HepG2 (cell line): ENCODE data around the gene LRRC19. TPM values are rescaled to one million over a fixed set of nuclear protein-coding genes. Genes with fewer than 3 reads are reported as not detected.

Source experiments
- ATAC-seq: fragments of 200-7000 bp; cut with Tn5 transposase; 3 replicates; pipeline ENCODE4 v1.9.1; 2020; ENCODE audit warnings: mild to moderate bottlenecking, moderate library complexity
- BruUV-seq: library from RNA; stranded (reverse); fragments of 400-500 nt; replicated peaks from 2 replicates; lab custom pipeline; 2021; lab: Mats Ljungman, UMichigan
- CTCF ChIA-PET: fragments of 300-600 bp; formaldehyde crosslinking; extraction: SDS; loops from one replicate; lab custom pipeline; 2021; ENCODE audit warnings: low total read pairs, inconsistent platforms, low intra/inter-chr PET ratio; lab: Yijun Ruan, JAX
- POLR2A ChIA-PET: fragments of 350-600 bp; sonication (Branson Sonifier 250); formaldehyde crosslinking; loops from one replicate; lab custom pipeline; 2020; ENCODE audit warnings: antibody characterized with exemption, inconsistent platforms; lab: Yijun Ruan, JAX
- DNase-seq: peaks from one replicate; pipeline ENCODE4 v3.0.0-alpha.2; 2015; ENCODE audit warnings: low spot score
- FAIRE-seq: peaks from 3 replicates; lab custom pipeline; 2011; peaks lifted over from hg19 to GRCh38; lab: Jason Lieb, UNC
- H2AFZ ChIP-seq: one replicate; pipeline ENCODE4 v1.6.1; 2011; ENCODE audit warnings: low read length, inconsistent platforms
- H3K27ac ChIP-seq: fragments of 300-600 bp; 3 replicates; pipeline ENCODE4 v1.8.0; 2011; ENCODE audit warnings: mixed run types, mild to moderate bottlenecking, mixed read lengths, low read length, inconsistent platforms; ENCODE audit not compliant: insufficient read depth; ENCODE audit errors: extremely low read length
- H3K27me3 ChIP-seq, 2 experiments: fragments of 200-600 bp in 1 of 2; 2 replicates in 1 of 2; 3 replicates in 1 of 2; pipeline versions ENCODE4 v1.6.0 to v1.8.0; 2011; ENCODE audit warnings: low read length in 2 of 2, mild to moderate bottlenecking in 2 of 2, moderate library complexity in 2 of 2, inconsistent platforms in 1 of 2; ENCODE audit not compliant: insufficient read depth in 2 of 2, control insufficient read depth in 1 of 2
- H3K36me3 ChIP-seq, 2 experiments: fragments of 200-600 bp in 1 of 2; replicated peaks in 1 of 2; 2 replicates in 1 of 2; 3 replicates in 1 of 2; pipeline versions ENCODE4 v1.5.1 to v1.8.0; 2011; ENCODE audit warnings: low read length in 2 of 2, inconsistent platforms in 1 of 2; ENCODE audit not compliant: insufficient read depth in 2 of 2, control insufficient read depth in 1 of 2
- H3K4me1 ChIP-seq: 2 replicates; pipeline ENCODE4 v1.5.1; 2012; ENCODE audit warnings: low read length, inconsistent platforms; ENCODE audit not compliant: insufficient read depth
- H3K4me2 ChIP-seq: 2 replicates; pipeline ENCODE4 v1.6.0; 2011; ENCODE audit warnings: low read depth, low read length, inconsistent platforms
- H3K4me3 ChIP-seq, 3 experiments: fragments of 200-600 bp in 1 of 3; sonication (generic), shearing (Covaris generic) in 1 of 3; replicated peaks in 1 of 3; 2 replicates each; pipeline ENCODE4 v1.5.1; 2011 to 2016; ENCODE audit warnings: low read length in 3 of 3, inconsistent platforms in 2 of 3, low read depth in 2 of 3, mild to moderate bottlenecking in 2 of 3, control low read depth in 1 of 3, mixed read lengths in 1 of 3; ENCODE audit not compliant: insufficient read depth in 1 of 3
- H3K79me2 ChIP-seq: one replicate; pipeline ENCODE4 v1.6.1; 2011; ENCODE audit warnings: low read length, inconsistent platforms; ENCODE audit not compliant: insufficient read depth
- H3K9ac ChIP-seq: 2 replicates; pipeline ENCODE4 v1.6.0; 2011; ENCODE audit warnings: mild to moderate bottlenecking, low read depth, low read length, inconsistent platforms; ENCODE audit not compliant: insufficient read depth
- H3K9me3 ChIP-seq: 2 replicates; pipeline ENCODE4 v1.5.1; 2012; ENCODE audit warnings: mild to moderate bottlenecking, low read length
- H4K20me1 ChIP-seq: 2 replicates; pipeline ENCODE4 v1.6.0; 2011; ENCODE audit warnings: inconsistent platforms, mild to moderate bottlenecking, low read length, moderate library complexity; ENCODE audit not compliant: insufficient read depth
- ASH2L ChIP-seq: fragments of 300-600, 200-600 bp; sonication (generic); IDR thresholded peaks from 2 replicates; pipeline ENCODE4 v1.7.0; 2017; ENCODE audit warnings: low read depth, mild to moderate bottlenecking, moderate library complexity, mixed read lengths, low read length; ENCODE audit not compliant: insufficient read length
- FOXP1 ChIP-seq, 2 experiments: fragments of 450-650 bp in 1 of 2; IDR thresholded peaks; 2 replicates each; pipeline ENCODE4 v1.6.1; 2017 to 2018; ENCODE audit warnings: antibody characterized with exemption in 1 of 2
- HCFC1 ChIP-seq: fragments of 150-350 bp; IDR thresholded peaks from 2 replicates; pipeline ENCODE4 v1.6.1; 2014; ENCODE audit warnings: low read depth, low read length
- PHF21A ChIP-seq: sonication (generic); formaldehyde crosslinking; IDR thresholded peaks from 2 replicates; pipeline ENCODE4 v1.5.0; 2020; ENCODE audit warnings: mild to moderate bottlenecking, missing genetic modification reagents
- PRPF4 ChIP-seq: fragments of 200-400 bp; formaldehyde crosslinking; IDR thresholded peaks from 2 replicates; pipeline ENCODE4 v1.6.1; 2016; ENCODE audit warnings: low read length, low read depth; ENCODE audit not compliant: poor library complexity, severe bottlenecking
- SMARCC2 ChIP-seq: fragments of 450-650 bp; IDR thresholded peaks from 2 replicates; pipeline ENCODE4 v1.6.1; 2017; ENCODE audit warnings: antibody characterized with exemption, mild to moderate bottlenecking
- SMYD3 ChIP-seq: sonication (generic); formaldehyde crosslinking; IDR thresholded peaks from 2 replicates; pipeline ENCODE4 v1.8.1; 2023; ENCODE audit warnings: mild to moderate bottlenecking, missing genetic modification reagents
- SRSF4 ChIP-seq: fragments of 200-400 bp; formaldehyde crosslinking; IDR thresholded peaks from one replicate; pipeline ENCODE4 v1.6.1; 2018; ENCODE audit warnings: mild to moderate bottlenecking, low read depth, low read length, moderate library complexity; ENCODE audit not compliant: poor library complexity, severe bottlenecking
- ZFYVE20 ChIP-seq: sonication (generic); formaldehyde crosslinking; IDR thresholded peaks from 2 replicates; pipeline ENCODE4 v1.8.0; 2023; ENCODE audit warnings: low read depth, mild to moderate bottlenecking, moderate library complexity, missing genetic modification reagents, borderline replicate concordance
- in situ Hi-C: cut with HindIII; loops from 2 replicates; pipeline ENCODE4 v1.10.0; 2017; ENCODE audit warnings: low pct_unique_long_range_greater_than_20kb; ENCODE audit not compliant: extremely low pct_ligation_motif_present
- intact Hi-C: fragments of 100-400 bp; cut with micrococcal nuclease; formaldehyde crosslinking; loops from one replicate; pipeline ENCODE4 v1.10.0; 2022; ENCODE audit not compliant: unreplicated experiment
- polyA plus RNA-seq, 8 experiments: library from polyadenylated mRNA; depleted of rRNA in 3 of 8; stranded (reverse) in 7 of 8; unstranded in 1 of 8; fragments of >200 nt; fragmentation: Illumina TruSeq in 4 of 8; extraction: Trizol in 4 of 8; gene quantifications; 2 replicates each; pipeline versions ENCODE4 v1.2.1 to v1.2.3, GENCODE V29; 2011 to 2016; ENCODE audit warnings: low read depth in 4 of 8, missing spikeins in 1 of 8, mixed read lengths in 1 of 8; ENCODE audit not compliant: insufficient read depth in 1 of 8
- total RNA-seq, 5 experiments: library from RNA; depleted of rRNA; stranded (reverse); fragments of >200 nt; fragmentation: Illumina TruSeq; extraction: Trizol; gene quantifications; 2 replicates each; pipeline ENCODE4 v1.2.3, GENCODE V29; 2016; ENCODE audit warnings: low read depth in 1 of 5
- TF ChIP-seq, protein P1 (sequence below), 2 experiments: sonication (generic) in 1 of 2; formaldehyde crosslinking in 1 of 2; IDR thresholded peaks; 2 replicates each; pipeline versions ENCODE4 v1.4.0 to v1.6.1; 2016 to 2020; ENCODE audit warnings: borderline replicate concordance in 1 of 2, low read depth in 1 of 2, mild to moderate bottlenecking in 1 of 2, missing genetic modification reagents in 1 of 2
- TF ChIP-seq, protein P2 (sequence below): sonication (generic); formaldehyde crosslinking; IDR thresholded peaks from 2 replicates; pipeline ENCODE4 v1.5.0; 2020; ENCODE audit warnings: mild to moderate bottlenecking, missing genetic modification reagents, moderate library complexity
- TF ChIP-seq, protein P3 (sequence below): sonication (generic); formaldehyde crosslinking; IDR thresholded peaks from 2 replicates; pipeline ENCODE4 v1.5.0; 2020; ENCODE audit warnings: mild to moderate bottlenecking, missing genetic modification reagents

The LRRC19 gene
- total and polyA plus RNA-seq, 2 of the 13 experiments (the other 11 are each of a cell fraction or from before 2014, with no cell fraction given), result not detected

DNA sequence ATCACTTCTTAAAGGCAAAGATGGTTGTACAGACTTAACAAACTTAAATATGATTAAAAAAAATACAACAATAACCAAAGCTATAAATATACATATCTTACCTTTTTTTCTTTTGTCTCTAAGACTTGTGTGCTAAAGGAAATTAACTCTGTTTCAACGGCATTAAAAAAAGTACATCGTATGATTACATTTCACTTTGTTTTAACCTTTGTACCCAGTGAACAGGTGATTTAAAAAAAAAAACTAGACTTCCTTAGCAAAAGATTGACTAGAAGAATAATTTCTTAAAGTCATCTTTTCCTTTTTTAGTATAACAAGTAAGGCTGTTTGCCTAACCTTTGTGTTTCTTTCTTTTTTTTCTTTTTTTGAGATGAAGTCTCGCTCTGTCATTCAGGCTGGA, at the start of gene LRRC19 (continued):
- TF ChIP-seq, protein P1, sequence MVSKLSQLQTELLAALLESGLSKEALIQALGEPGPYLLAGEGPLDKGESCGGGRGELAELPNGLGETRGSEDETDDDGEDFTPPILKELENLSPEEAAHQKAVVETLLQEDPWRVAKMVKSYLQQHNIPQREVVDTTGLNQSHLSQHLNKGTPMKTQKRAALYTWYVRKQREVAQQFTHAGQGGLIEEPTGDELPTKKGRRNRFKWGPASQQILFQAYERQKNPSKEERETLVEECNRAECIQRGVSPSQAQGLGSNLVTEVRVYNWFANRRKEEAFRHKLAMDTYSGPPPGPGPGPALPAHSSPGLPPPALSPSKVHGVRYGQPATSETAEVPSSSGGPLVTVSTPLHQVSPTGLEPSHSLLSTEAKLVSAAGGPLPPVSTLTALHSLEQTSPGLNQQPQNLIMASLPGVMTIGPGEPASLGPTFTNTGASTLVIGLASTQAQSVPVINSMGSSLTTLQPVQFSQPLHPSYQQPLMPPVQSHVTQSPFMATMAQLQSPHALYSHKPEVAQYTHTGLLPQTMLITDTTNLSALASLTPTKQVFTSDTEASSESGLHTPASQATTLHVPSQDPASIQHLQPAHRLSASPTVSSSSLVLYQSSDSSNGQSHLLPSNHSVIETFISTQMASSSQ (IDR thresholded peaks at IDR 0.05; ENCODE audit: low read depth), result no peak
- TF ChIP-seq, protein P1 (CRISPR knock-in tag; IDR thresholded peaks at IDR 0.05; ENCODE audit: borderline replicate concordance), result no peak

DNA sequence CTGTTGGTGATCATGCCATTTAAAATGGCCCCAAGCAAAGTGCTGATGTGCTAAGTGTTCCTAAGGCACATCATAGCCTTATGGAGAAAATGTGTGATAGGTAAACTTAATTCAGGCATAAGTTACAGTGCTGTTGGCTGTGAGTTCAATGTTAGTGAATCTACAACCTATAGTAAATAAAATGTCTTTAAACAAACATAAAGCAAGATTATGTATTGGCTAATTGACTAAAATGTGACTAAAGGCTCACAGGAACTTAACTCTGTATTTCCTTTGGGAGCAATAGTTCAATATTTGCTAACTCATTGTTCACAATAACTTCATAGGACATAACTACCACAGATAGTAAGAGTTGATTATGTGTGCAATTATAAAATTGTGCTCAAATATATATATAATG, 49.4 kb upstream of the LRRC19 start:
- BruUV-seq, result no TSS peak
- ATAC-seq (peak; percentile 82), DNase-seq (peak; percentile 50), FAIRE-seq (no peak)
- Histone ChIP-seq H3K4me1 (peaks cover 15% of the 10 kb centered on the region), H3K4me3 (no peak overlapping the region), H3K36me3 (no peaks in the 10 kb centered on the region), H3K27ac (no peak overlapping the region), H3K79me2 (no peaks in the 10 kb centered on the region), H2AFZ (no peak overlapping the region), H3K4me2 (no peak overlapping the region), H3K9me3 (no peaks in the 10 kb centered on the region), H3K9ac (no peak overlapping the region), H4K20me1 (no peaks in the 10 kb centered on the region), H3K27me3 (no peaks in the 10 kb centered on the region)
- in situ Hi-C loops, result no loop called here
- CTCF ChIA-PET, result no interaction called here
- intact Hi-C loops, result no loop called here
- POLR2A ChIA-PET, result no interaction called here
- TF ChIP-seq SMARCC2 (no peak), ASH2L (no peak), PRPF4 (no peak), PHF21A (no peak), ZFYVE20 (CRISPR knock-in tag) (no peak), HCFC1 (no peak), SRSF4 (no peak), FOXP1 (IDR thresholded peaks at IDR 0.05) (no peak), FOXP1 (CRISPR knock-in tag; IDR thresholded peaks at IDR 0.05) (peak; percentile 54; the same call in 1 of the 2 replicates), SMYD3 (CRISPR knock-in tag) (no peak)
- TF ChIP-seq, protein P2, sequence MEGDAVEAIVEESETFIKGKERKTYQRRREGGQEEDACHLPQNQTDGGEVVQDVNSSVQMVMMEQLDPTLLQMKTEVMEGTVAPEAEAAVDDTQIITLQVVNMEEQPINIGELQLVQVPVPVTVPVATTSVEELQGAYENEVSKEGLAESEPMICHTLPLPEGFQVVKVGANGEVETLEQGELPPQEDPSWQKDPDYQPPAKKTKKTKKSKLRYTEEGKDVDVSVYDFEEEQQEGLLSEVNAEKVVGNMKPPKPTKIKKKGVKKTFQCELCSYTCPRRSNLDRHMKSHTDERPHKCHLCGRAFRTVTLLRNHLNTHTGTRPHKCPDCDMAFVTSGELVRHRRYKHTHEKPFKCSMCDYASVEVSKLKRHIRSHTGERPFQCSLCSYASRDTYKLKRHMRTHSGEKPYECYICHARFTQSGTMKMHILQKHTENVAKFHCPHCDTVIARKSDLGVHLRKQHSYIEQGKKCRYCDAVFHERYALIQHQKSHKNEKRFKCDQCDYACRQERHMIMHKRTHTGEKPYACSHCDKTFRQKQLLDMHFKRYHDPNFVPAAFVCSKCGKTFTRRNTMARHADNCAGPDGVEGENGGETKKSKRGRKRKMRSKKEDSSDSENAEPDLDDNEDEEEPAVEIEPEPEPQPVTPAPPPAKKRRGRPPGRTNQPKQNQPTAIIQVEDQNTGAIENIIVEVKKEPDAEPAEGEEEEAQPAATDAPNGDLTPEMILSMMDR (CRISPR knock-in tag), result no peak
- TF ChIP-seq, protein P3, sequence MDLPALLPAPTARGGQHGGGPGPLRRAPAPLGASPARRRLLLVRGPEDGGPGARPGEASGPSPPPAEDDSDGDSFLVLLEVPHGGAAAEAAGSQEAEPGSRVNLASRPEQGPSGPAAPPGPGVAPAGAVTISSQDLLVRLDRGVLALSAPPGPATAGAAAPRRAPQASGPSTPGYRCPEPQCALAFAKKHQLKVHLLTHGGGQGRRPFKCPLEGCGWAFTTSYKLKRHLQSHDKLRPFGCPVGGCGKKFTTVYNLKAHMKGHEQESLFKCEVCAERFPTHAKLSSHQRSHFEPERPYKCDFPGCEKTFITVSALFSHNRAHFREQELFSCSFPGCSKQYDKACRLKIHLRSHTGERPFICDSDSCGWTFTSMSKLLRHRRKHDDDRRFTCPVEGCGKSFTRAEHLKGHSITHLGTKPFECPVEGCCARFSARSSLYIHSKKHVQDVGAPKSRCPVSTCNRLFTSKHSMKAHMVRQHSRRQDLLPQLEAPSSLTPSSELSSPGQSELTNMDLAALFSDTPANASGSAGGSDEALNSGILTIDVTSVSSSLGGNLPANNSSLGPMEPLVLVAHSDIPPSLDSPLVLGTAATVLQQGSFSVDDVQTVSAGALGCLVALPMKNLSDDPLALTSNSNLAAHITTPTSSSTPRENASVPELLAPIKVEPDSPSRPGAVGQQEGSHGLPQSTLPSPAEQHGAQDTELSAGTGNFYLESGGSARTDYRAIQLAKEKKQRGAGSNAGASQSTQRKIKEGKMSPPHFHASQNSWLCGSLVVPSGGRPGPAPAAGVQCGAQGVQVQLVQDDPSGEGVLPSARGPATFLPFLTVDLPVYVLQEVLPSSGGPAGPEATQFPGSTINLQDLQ (CRISPR knock-in tag), result no peak
